ENCODE results near the gene EDARADD. TPM values are rescaled to one million over a fixed set of nuclear protein-coding genes. Genes with fewer than 3 reads are reported as not detected.

Gene EDARADD
- total and polyA plus RNA-seq, 2 of the 13 experiments (the other 11 are each of a cell fraction or from before 2014, with no cell fraction given), result 0.03 TPM; not detected in 1

DNA sequence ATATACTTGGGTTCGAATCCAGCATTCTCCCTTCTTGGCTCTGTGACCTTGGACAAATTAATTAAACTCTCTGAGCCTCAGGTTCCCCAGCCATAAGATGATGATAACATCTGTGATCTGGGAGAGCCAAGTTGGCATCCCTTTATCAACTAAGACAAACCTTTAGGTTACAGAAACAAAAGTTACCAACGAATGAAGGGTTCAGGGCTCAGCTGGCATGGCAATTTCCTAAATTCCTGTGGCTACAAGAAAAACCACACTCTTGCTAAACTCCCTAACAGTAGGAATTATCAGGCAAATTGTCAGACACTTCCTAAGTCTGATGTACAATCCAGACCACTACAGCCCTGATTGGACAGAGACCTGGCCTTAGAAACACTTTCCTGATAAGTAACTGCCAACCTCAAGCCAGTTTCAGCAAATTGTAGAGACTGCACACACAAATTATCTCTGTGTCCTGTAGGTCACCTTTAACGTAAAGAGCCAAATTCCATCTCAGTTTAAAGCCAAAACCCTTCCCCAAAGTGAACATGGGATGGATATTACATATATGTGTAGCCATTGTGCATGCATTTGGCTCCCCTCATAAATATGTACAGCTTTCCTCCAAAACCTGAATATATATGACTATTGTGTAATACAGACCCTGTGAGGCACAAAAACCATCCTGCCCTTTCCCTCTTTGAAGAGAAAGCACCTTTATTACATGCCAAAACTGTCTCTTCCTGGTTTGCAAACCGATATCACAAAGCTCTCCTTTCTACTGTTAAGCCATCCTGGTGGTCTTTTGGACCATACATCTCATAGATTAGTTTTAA is 39.5 kb upstream of the EDARADD start:
- Histone ChIP-seq H4K20me1 (ENCODE audit: insufficient read depth, low read length) (no peaks in the 10 kb centered on the region), H3K27me3 (ENCODE audit: control insufficient read depth in 1 of 2, insufficient read depth in 2 of 2, low read length in 2 of 2) (no peaks in the 10 kb centered on the region; a peak in 2 of 5 replicates), H3K79me2 (ENCODE audit: insufficient read depth, low read length) (no peaks in the 10 kb centered on the region), H3K9ac (ENCODE audit: insufficient read depth, low read depth, low read length) (no peak overlapping the region), H3K4me2 (ENCODE audit: low read depth, low read length) (no peak overlapping the region), H3K4me3 (replicated peaks in 1 of 3; ENCODE audit: insufficient read depth in 1 of 3, low read depth in 2 of 3, low read length in 3 of 3) (no peak overlapping the region), H2AFZ (ENCODE audit: low read length) (no peak overlapping the region), H3K9me3 (ENCODE audit: low read length) (no peaks in the 10 kb centered on the region), H3K4me1 (ENCODE audit: insufficient read depth, low read length) (no peaks in the 10 kb centered on the region), H3K36me3 (replicated peaks in 1 of 2; ENCODE audit: control insufficient read depth in 1 of 2, insufficient read depth in 2 of 2, low read length in 2 of 2) (no peaks in the 10 kb centered on the region), H3K27ac (ENCODE audit: extremely low read length, insufficient read depth, low read length) (no peak overlapping the region)
- CTCF ChIA-PET (ENCODE audit: low intra/inter-chr PET ratio, low total read pairs), result no interaction called here
- DNase-seq (ENCODE audit: low spot score) (no peak), ATAC-seq (no peak), FAIRE-seq (no peak)
- intact Hi-C loops (cut with micrococcal nuclease; ENCODE audit: unreplicated experiment) (no loop called here), in situ Hi-C loops (cut with HindIII; ENCODE audit: extremely low pct_ligation_motif_present, low pct_unique_long_range_greater_than_20kb) (no loop called here)
- POLR2A ChIA-PET, result no interaction called here
- TF ChIP-seq ZBTB7B (CRISPR knock-in tag; IDR thresholded peaks at IDR 0.05), result no peak
- TF ChIP-seq RFXAP (CRISPR knock-in tag; IDR thresholded peaks at IDR 0.05; ENCODE audit: borderline replicate concordance), result no peak
- no peak for TF ChIP-seq AGO2 (optimal IDR thresholded peaks at IDR 0.05; ENCODE audit: low read depth, low read length)
- TF ChIP-seq, protein P1, sequence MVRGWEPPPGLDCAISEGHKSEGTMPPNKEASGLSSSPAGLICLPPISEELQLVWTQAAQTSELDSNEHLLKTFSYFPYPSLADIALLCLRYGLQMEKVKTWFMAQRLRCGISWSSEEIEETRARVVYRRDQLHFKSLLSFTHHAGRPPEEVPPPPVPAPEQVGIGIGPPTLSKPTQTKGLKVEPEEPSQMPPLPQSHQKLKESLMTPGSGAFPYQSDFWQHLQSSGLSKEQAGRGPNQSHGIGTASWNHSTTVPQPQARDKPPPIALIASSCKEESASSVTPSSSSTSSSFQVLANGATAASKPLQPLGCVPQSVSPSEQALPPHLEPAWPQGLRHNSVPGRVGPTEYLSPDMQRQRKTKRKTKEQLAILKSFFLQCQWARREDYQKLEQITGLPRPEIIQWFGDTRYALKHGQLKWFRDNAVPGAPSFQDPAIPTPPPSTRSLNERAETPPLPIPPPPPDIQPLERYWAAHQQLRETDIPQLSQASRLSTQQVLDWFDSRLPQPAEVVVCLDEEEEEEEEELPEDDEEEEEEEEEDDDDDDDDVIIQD (CRISPR knock-in tag; IDR thresholded peaks at IDR 0.05; ENCODE audit: low read depth), result no peak
- TF ChIP-seq ZNF781 (CRISPR knock-in tag; IDR thresholded peaks at IDR 0.05; ENCODE audit: borderline replicate concordance, not compliant biosample characterization), result no peak
- peak; percentile 28; the same call in 1 of the 2 replicates for TF ChIP-seq CEBPB (IDR thresholded peaks at IDR 0.05; ENCODE audit: borderline replicate concordance, low read depth, low read length)
- 1% methylated on average over 4 of the region's 4 CpGs for WGBS (ENCODE audit: low lambda C conversion rate)
- BruUV-seq (replicated peaks), result no TSS peak

DNA sequence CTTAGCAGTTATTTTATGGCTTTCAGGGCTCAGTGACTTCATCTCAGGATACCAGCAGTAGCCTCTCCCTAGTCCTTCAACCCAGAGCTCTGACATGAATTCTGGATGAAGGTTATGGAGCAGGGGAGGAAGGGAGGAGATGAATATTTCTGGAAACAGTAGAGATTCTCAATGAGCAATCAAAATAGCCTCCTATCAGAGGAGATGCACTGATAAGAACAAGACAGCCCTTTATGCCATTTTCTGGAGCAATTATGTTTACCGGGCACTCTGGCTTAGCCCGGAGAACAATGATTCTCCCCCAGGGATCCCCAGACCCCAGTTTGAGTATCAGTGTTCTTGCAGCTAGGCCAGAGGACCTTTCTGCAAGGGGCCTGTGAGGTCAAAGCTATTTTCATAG is 37.9 kb upstream of the EDARADD start:
- no peak for ATAC-seq
- no peaks in the 10 kb centered on the region for H3K79me2 ChIP-seq (ENCODE audit: insufficient read depth, low read length)
- H3K27me3 ChIP-seq (ENCODE audit: control insufficient read depth in 1 of 2, insufficient read depth in 2 of 2, low read length in 2 of 2), result no peaks in the 10 kb centered on the region
- FAIRE-seq, result no peak
- H4K20me1 ChIP-seq (ENCODE audit: insufficient read depth, low read length), result no peaks in the 10 kb centered on the region
- POLR2A ChIA-PET, result no interaction called here
- no peak overlapping the region for H3K4me2 ChIP-seq (ENCODE audit: low read depth, low read length)
- H3K9ac ChIP-seq (ENCODE audit: insufficient read depth, low read depth, low read length), result no peak overlapping the region
- intact Hi-C loops (cut with micrococcal nuclease; ENCODE audit: unreplicated experiment) (no loop called here), in situ Hi-C loops (cut with HindIII; ENCODE audit: extremely low pct_ligation_motif_present, low pct_unique_long_range_greater_than_20kb) (no loop called here)
- H3K27ac ChIP-seq (ENCODE audit: extremely low read length, insufficient read depth, low read length), result no peak overlapping the region
- WGBS (ENCODE audit: low lambda C conversion rate), result 18% methylated on average over 2 of the region's 2 CpGs
- H2AFZ ChIP-seq (ENCODE audit: low read length), result no peak overlapping the region
- no TSS peak for BruUV-seq (replicated peaks)
- no peaks in the 10 kb centered on the region for H3K9me3 ChIP-seq (ENCODE audit: low read length)
- CTCF ChIA-PET (ENCODE audit: low intra/inter-chr PET ratio, low total read pairs), result no interaction called here
- H3K4me1 ChIP-seq (ENCODE audit: insufficient read depth, low read length), result no peaks in the 10 kb centered on the region
- H3K4me3 ChIP-seq (replicated peaks in 1 of 3; ENCODE audit: insufficient read depth in 1 of 3, low read depth in 2 of 3, low read length in 3 of 3), result no peak overlapping the region
- DNase-seq (ENCODE audit: low spot score), result no peak
- no peaks in the 10 kb centered on the region for H3K36me3 ChIP-seq (replicated peaks in 1 of 2; ENCODE audit: control insufficient read depth in 1 of 2, insufficient read depth in 2 of 2, low read length in 2 of 2)
- TF ChIP-seq RAD51 (IDR thresholded peaks at IDR 0.05; ENCODE audit: borderline replicate concordance) (no peak), CHCHD3 (CRISPR knock-in tag; IDR thresholded peaks at IDR 0.05) (no peak), ZNF703 (CRISPR knock-in tag; IDR thresholded peaks at IDR 0.05; ENCODE audit: borderline replicate concordance) (no peak), SRY (CRISPR knock-in tag; IDR thresholded peaks at IDR 0.05) (no peak)
- TF ChIP-seq, protein P2, sequence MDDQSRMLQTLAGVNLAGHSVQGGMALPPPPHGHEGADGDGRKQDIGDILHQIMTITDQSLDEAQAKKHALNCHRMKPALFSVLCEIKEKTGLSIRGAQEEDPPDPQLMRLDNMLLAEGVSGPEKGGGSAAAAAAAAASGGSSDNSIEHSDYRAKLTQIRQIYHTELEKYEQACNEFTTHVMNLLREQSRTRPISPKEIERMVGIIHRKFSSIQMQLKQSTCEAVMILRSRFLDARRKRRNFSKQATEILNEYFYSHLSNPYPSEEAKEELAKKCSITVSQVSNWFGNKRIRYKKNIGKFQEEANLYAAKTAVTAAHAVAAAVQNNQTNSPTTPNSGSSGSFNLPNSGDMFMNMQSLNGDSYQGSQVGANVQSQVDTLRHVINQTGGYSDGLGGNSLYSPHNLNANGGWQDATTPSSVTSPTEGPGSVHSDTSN (CRISPR knock-in tag; IDR thresholded peaks at IDR 0.05; ENCODE audit: borderline replicate concordance), result no peak
- TF ChIP-seq, protein P3, sequence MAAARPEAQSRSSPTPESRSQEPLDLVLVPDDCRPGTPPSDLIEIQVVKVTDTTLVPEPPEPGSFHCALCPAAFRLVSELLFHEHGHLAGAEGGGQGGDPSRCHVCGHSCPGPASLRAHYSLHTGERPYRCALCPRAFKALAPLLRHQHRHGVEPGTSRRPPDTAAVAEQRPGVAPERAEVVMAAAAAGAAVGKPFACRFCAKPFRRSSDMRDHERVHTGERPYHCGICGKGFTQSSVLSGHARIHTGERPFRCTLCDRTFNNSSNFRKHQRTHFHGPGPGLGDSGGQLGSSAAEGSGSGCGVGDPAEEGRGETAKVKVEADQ (CRISPR knock-in tag; IDR thresholded peaks at IDR 0.05; ENCODE audit: borderline replicate concordance), result no peak
- TF ChIP-seq, protein P4, sequence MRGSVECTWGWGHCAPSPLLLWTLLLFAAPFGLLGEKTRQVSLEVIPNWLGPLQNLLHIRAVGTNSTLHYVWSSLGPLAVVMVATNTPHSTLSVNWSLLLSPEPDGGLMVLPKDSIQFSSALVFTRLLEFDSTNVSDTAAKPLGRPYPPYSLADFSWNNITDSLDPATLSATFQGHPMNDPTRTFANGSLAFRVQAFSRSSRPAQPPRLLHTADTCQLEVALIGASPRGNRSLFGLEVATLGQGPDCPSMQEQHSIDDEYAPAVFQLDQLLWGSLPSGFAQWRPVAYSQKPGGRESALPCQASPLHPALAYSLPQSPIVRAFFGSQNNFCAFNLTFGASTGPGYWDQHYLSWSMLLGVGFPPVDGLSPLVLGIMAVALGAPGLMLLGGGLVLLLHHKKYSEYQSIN (CRISPR knock-in tag; IDR thresholded peaks at IDR 0.05; ENCODE audit: borderline replicate concordance), result no peak

Data from HepG2 (cell line).